HepG2 (cell line): ENCODE data around the gene CLIC5. TPM values are rescaled to one million over a fixed set of nuclear protein-coding genes. Genes with fewer than 3 reads are reported as not detected.

ENCODE experiments used
- ATAC-seq: fragments of 200-7000 bp; cut with Tn5 transposase; 3 replicates; pipeline ENCODE4 v1.9.1; 2020; ENCODE audit warnings: mild to moderate bottlenecking, moderate library complexity
- BruUV-seq: library from RNA; stranded (reverse); fragments of 400-500 nt; replicated peaks from 2 replicates; lab custom pipeline; 2021; lab: Mats Ljungman, UMichigan
- CTCF ChIA-PET: fragments of 300-600 bp; formaldehyde crosslinking; extraction: SDS; loops from one replicate; lab custom pipeline; 2021; ENCODE audit warnings: low total read pairs, inconsistent platforms, low intra/inter-chr PET ratio; lab: Yijun Ruan, JAX
- POLR2A ChIA-PET: fragments of 350-600 bp; sonication (Branson Sonifier 250); formaldehyde crosslinking; loops from one replicate; lab custom pipeline; 2020; ENCODE audit warnings: antibody characterized with exemption, inconsistent platforms; lab: Yijun Ruan, JAX
- DNase-seq: peaks from one replicate; pipeline ENCODE4 v3.0.0-alpha.2; 2015; ENCODE audit warnings: low spot score
- FAIRE-seq: peaks from 3 replicates; lab custom pipeline; 2011; peaks lifted over from hg19 to GRCh38; lab: Jason Lieb, UNC
- H2AFZ ChIP-seq: one replicate; pipeline ENCODE4 v1.6.1; 2011; ENCODE audit warnings: low read length, inconsistent platforms
- H3K27ac ChIP-seq: fragments of 300-600 bp; 3 replicates; pipeline ENCODE4 v1.8.0; 2011; ENCODE audit warnings: mixed run types, mild to moderate bottlenecking, mixed read lengths, low read length, inconsistent platforms; ENCODE audit not compliant: insufficient read depth; ENCODE audit errors: extremely low read length
- H3K27me3 ChIP-seq, 2 experiments: fragments of 200-600 bp in 1 of 2; 2 replicates in 1 of 2; 3 replicates in 1 of 2; pipeline versions ENCODE4 v1.6.0 to v1.8.0; 2011; ENCODE audit warnings: low read length in 2 of 2, mild to moderate bottlenecking in 2 of 2, moderate library complexity in 2 of 2, inconsistent platforms in 1 of 2; ENCODE audit not compliant: insufficient read depth in 2 of 2, control insufficient read depth in 1 of 2
- H3K36me3 ChIP-seq, 2 experiments: fragments of 200-600 bp in 1 of 2; replicated peaks in 1 of 2; 2 replicates in 1 of 2; 3 replicates in 1 of 2; pipeline versions ENCODE4 v1.5.1 to v1.8.0; 2011; ENCODE audit warnings: low read length in 2 of 2, inconsistent platforms in 1 of 2; ENCODE audit not compliant: insufficient read depth in 2 of 2, control insufficient read depth in 1 of 2
- H3K4me1 ChIP-seq: 2 replicates; pipeline ENCODE4 v1.5.1; 2012; ENCODE audit warnings: low read length, inconsistent platforms; ENCODE audit not compliant: insufficient read depth
- H3K4me2 ChIP-seq: 2 replicates; pipeline ENCODE4 v1.6.0; 2011; ENCODE audit warnings: low read depth, low read length, inconsistent platforms
- H3K4me3 ChIP-seq, 3 experiments: fragments of 200-600 bp in 1 of 3; sonication (generic), shearing (Covaris generic) in 1 of 3; replicated peaks in 1 of 3; 2 replicates each; pipeline ENCODE4 v1.5.1; 2011 to 2016; ENCODE audit warnings: low read length in 3 of 3, inconsistent platforms in 2 of 3, low read depth in 2 of 3, mild to moderate bottlenecking in 2 of 3, control low read depth in 1 of 3, mixed read lengths in 1 of 3; ENCODE audit not compliant: insufficient read depth in 1 of 3
- H3K79me2 ChIP-seq: one replicate; pipeline ENCODE4 v1.6.1; 2011; ENCODE audit warnings: low read length, inconsistent platforms; ENCODE audit not compliant: insufficient read depth
- H3K9ac ChIP-seq: 2 replicates; pipeline ENCODE4 v1.6.0; 2011; ENCODE audit warnings: mild to moderate bottlenecking, low read depth, low read length, inconsistent platforms; ENCODE audit not compliant: insufficient read depth
- H3K9me3 ChIP-seq: 2 replicates; pipeline ENCODE4 v1.5.1; 2012; ENCODE audit warnings: mild to moderate bottlenecking, low read length
- H4K20me1 ChIP-seq: 2 replicates; pipeline ENCODE4 v1.6.0; 2011; ENCODE audit warnings: inconsistent platforms, mild to moderate bottlenecking, low read length, moderate library complexity; ENCODE audit not compliant: insufficient read depth
- BHLHE40 ChIP-seq: IDR thresholded peaks from 2 replicates; pipeline ENCODE4 v1.6.1; 2011; ENCODE audit warnings: low read length, improper control_type of control experiment
- EED ChIP-seq: sonication (generic); formaldehyde crosslinking; IDR thresholded peaks from 2 replicates; pipeline ENCODE4 v1.5.0; 2020; ENCODE audit warnings: mild to moderate bottlenecking, missing genetic modification reagents
- FOXK1 ChIP-seq: sonication (generic); formaldehyde crosslinking; IDR thresholded peaks from 2 replicates; pipeline ENCODE4 v1.4.0; 2020; ENCODE audit warnings: low read depth, missing genetic modification reagents, borderline replicate concordance
- HNRNPK ChIP-seq: fragments of 200-400 bp; formaldehyde crosslinking; IDR thresholded peaks from 2 replicates; pipeline ENCODE4 v1.6.1; 2018; ENCODE audit warnings: low read length, low read depth, moderate library complexity, mild to moderate bottlenecking; ENCODE audit not compliant: poor library complexity, severe bottlenecking
- MAFF ChIP-seq: IDR thresholded peaks from 2 replicates; pipeline ENCODE4 v1.6.1; 2011; ENCODE audit warnings: low read depth, low read length, improper control_type of control experiment
- MIER3 ChIP-seq: IDR thresholded peaks from 2 replicates; pipeline ENCODE4 v1.6.1; 2016; ENCODE audit warnings: missing compliant biosample characterization, borderline replicate concordance
- NAIF1 ChIP-seq: sonication (generic); formaldehyde crosslinking; IDR thresholded peaks from 2 replicates; pipeline ENCODE4 v1.5.0; 2020; ENCODE audit warnings: mild to moderate bottlenecking, missing genetic modification reagents, borderline replicate concordance
- NBN ChIP-seq: fragments of 450-650 bp; conservative IDR thresholded peaks from 2 replicates; pipeline ENCODE4 v1.6.1; 2017
- NCOR1 ChIP-seq: fragments of 200-600 bp; sonication (generic); IDR thresholded peaks from 2 replicates; pipeline ENCODE4 v1.7.0; 2017; ENCODE audit warnings: antibody characterized with exemption, low read length, borderline replicate concordance
- NFKBIZ ChIP-seq: IDR thresholded peaks from 2 replicates; pipeline ENCODE4 v1.6.1; 2018; ENCODE audit warnings: missing genetic modification reagents, missing compliant biosample characterization
- RBM39 ChIP-seq: fragments of 200-400 bp; formaldehyde crosslinking; IDR thresholded peaks from one replicate; pipeline ENCODE4 v1.6.1; 2018; ENCODE audit warnings: antibody characterized with exemption, mild to moderate bottlenecking, low read depth, low read length; ENCODE audit not compliant: poor library complexity, severe bottlenecking
- RORA ChIP-seq: sonication (generic); formaldehyde crosslinking; IDR thresholded peaks from 2 replicates; pipeline ENCODE4 v1.5.0; 2020; ENCODE audit warnings: mild to moderate bottlenecking, missing genetic modification reagents, moderate library complexity
- TP53 ChIP-seq: sonication (generic); formaldehyde crosslinking; conservative IDR thresholded peaks from 2 replicates; pipeline ENCODE4 v1.4.0; 2020; ENCODE audit warnings: missing genetic modification reagents
- ZNF503 ChIP-seq: sonication (generic); formaldehyde crosslinking; IDR thresholded peaks from 2 replicates; pipeline ENCODE4 v1.4.0; 2020; ENCODE audit warnings: missing genetic modification reagents
- ZNF7 ChIP-seq: IDR thresholded peaks from 2 replicates; pipeline ENCODE4 v1.6.1; 2016; ENCODE audit warnings: missing biosample characterization, missing genetic modification reagents
- ZNF709 ChIP-seq: sonication (generic); formaldehyde crosslinking; IDR thresholded peaks from 2 replicates; pipeline ENCODE4 v1.5.0; 2020; ENCODE audit warnings: mild to moderate bottlenecking, missing genetic modification reagents
- ZSCAN31 ChIP-seq: sonication (generic); formaldehyde crosslinking; IDR thresholded peaks from 2 replicates; pipeline ENCODE4 v1.5.0; 2020; ENCODE audit warnings: low read depth, mild to moderate bottlenecking, missing genetic modification reagents
- WGBS: methylation state at CpG from one replicate; pipeline ENCODE4 v1.1.6; 2017; ENCODE audit warnings: low lambda C conversion rate; 5-methylcytosine and 5-hydroxymethylcytosine counted together
- in situ Hi-C: cut with HindIII; loops from 2 replicates; pipeline ENCODE4 v1.10.0; 2017; ENCODE audit warnings: low pct_unique_long_range_greater_than_20kb; ENCODE audit not compliant: extremely low pct_ligation_motif_present
- intact Hi-C: fragments of 100-400 bp; cut with micrococcal nuclease; formaldehyde crosslinking; loops from one replicate; pipeline ENCODE4 v1.10.0; 2022; ENCODE audit not compliant: unreplicated experiment
- polyA plus RNA-seq, 8 experiments: library from polyadenylated mRNA; depleted of rRNA in 3 of 8; stranded (reverse) in 7 of 8; unstranded in 1 of 8; fragments of >200 nt; fragmentation: Illumina TruSeq in 4 of 8; extraction: Trizol in 4 of 8; gene quantifications; 2 replicates each; pipeline versions ENCODE4 v1.2.1 to v1.2.3, GENCODE V29; 2011 to 2016; ENCODE audit warnings: low read depth in 4 of 8, missing spikeins in 1 of 8, mixed read lengths in 1 of 8; ENCODE audit not compliant: insufficient read depth in 1 of 8
- total RNA-seq, 5 experiments: library from RNA; depleted of rRNA; stranded (reverse); fragments of >200 nt; fragmentation: Illumina TruSeq; extraction: Trizol; gene quantifications; 2 replicates each; pipeline ENCODE4 v1.2.3, GENCODE V29; 2016; ENCODE audit warnings: low read depth in 1 of 5
- TF ChIP-seq, protein P1 (sequence below): IDR thresholded peaks from 2 replicates; pipeline ENCODE4 v1.6.1; 2016; ENCODE audit warnings: low read depth, borderline replicate concordance

The CLIC5 gene
- total and polyA plus RNA-seq, 2 of the 13 experiments (the other 11 are each of a cell fraction or from before 2014, with no cell fraction given), result not detected

- Histone ChIP-seq H3K27ac (no peak overlapping the region), H3K27me3 (peaks cover 0 to 2% of the 10 kb centered on the region in 2 experiments; a peak in 1 of 5 replicates), H3K36me3 (no peaks in the 10 kb centered on the region), H3K9me3 (no peaks in the 10 kb centered on the region), H3K9ac (no peak overlapping the region), H3K79me2 (no peaks in the 10 kb centered on the region), H4K20me1 (no peaks in the 10 kb centered on the region), H3K4me2 (no peak overlapping the region), H2AFZ (no peak overlapping the region), H3K4me3 (no peak overlapping the region), H3K4me1 (no peaks in the 10 kb centered on the region)
- TF ChIP-seq ZNF709 (CRISPR knock-in tag) (no peak), RORA (CRISPR knock-in tag) (no peak), RBM39 (no peak), MIER3 (CRISPR knock-in tag) (no peak), NAIF1 (no peak), FOXK1 (CRISPR knock-in tag) (no peak), NCOR1 (no peak), NBN (no peak), ZNF7 (CRISPR knock-in tag) (no peak), HNRNPK (no peak), ZSCAN31 (CRISPR knock-in tag) (no peak), ZNF503 (CRISPR knock-in tag) (no peak), TP53 (CRISPR knock-in tag) (no peak), NFKBIZ (CRISPR knock-in tag) (no peak), BHLHE40 (no peak), EED (CRISPR knock-in tag) (no peak), MAFF (no peak)
- TF ChIP-seq, protein P1, sequence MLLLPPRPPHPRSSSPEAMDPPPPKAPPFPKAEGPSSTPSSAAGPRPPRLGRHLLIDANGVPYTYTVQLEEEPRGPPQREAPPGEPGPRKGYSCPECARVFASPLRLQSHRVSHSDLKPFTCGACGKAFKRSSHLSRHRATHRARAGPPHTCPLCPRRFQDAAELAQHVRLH, result no peak
- in situ Hi-C loops, result no loop called here
- no TSS peak for BruUV-seq
- ChIA-PET POLR2A (no interaction called here), CTCF (no interaction called here)
- ATAC-seq (no peak), DNase-seq (no peak), FAIRE-seq (no peak)
- WGBS, result 1% methylated on average over 2 of the region's 2 CpGs
- intact Hi-C loops, result no loop called here
Measured at GRCh38 chr6:45864651-45865050, 151.0 kb downstream of the CLIC5 start.
